NCI-H2196 (cell line): ENCODE measurements around the gene MYH16.
"Not testable (repeated sequence)": the region's sequence is repeated elsewhere in the genome, so short reads cannot be mapped to it uniquely, and the experiment has no call there.

Experiments used
- DNase-seq: peaks from one replicate; lab custom pipeline; 2025; ENCODE audit not compliant: unreplicated experiment; lab: John Stamatoyannopoulos, UW

The MYH16 gene

GRCh38 chr7:99350641-99351040, 78.0 kb downstream of the MYH16 start:
- DNase-seq = not testable (repeated sequence)

GRCh38 chr7:99352247-99352646, 79.6 kb downstream of the MYH16 start:
- DNase-seq = no peak

- no peak for DNase-seq
These were observed 82.5 kb downstream of the MYH16 start for GRCh38 chr7:99355098-99355497.

- DNase-seq = no peak
These were observed 85.3 kb downstream of the MYH16 start for GRCh38 chr7:99357701-99358490.

GRCh38 chr7:99358521-99358920, 85.9 kb downstream of the MYH16 start:
- not testable (repeated sequence) for DNase-seq

- DNase-seq = no peak
These were observed 87.0 kb downstream of the MYH16 start for GRCh38 chr7:99359465-99360154.
